HG02610 (cell line): ENCODE data around the gene CDC5L.

Experiments
- ATAC-seq: cut with Tn5 transposase; IDR thresholded peaks from one replicate; pipeline ENCODE4 v1.9.1; 2021; ENCODE audit warnings: mild to moderate bottlenecking, moderate library complexity; ENCODE audit not compliant: unreplicated experiment

CDC5L gene

GRCh38 chr6:44373051-44373450 is 14.5 kb upstream of the CDC5L start:
- ATAC-seq = no peak

- no peak for ATAC-seq
These were observed 13.7 kb upstream of the CDC5L start for GRCh38 chr6:44373787-44374186.

GRCh38 chr6:44375071-44375470 is 12.4 kb upstream of the CDC5L start:
- no peak for ATAC-seq

GRCh38 chr6:44377484-44377883 is 10.0 kb upstream of the CDC5L start:
- no peak for ATAC-seq

DNA sequence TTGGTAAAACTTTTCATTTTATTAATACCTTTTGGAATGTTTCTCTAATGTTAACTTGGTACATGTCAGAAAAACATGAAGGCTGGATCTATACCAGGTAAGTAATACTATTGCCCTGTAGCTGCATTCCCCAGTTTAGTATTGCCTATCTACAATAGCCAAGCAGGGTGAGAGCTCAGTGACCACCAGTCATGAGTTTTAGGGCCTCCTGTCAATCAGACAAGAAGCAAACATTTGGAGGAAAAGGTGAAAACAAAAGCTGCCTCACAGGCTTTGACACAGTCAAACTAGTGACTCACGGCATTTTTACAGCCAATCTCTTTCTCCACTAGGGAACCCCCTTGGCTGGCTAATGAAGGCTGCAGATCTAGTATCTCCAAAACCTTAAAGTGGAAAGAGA is 9.5 kb upstream of the CDC5L start:
- no peak for ATAC-seq

DNA sequence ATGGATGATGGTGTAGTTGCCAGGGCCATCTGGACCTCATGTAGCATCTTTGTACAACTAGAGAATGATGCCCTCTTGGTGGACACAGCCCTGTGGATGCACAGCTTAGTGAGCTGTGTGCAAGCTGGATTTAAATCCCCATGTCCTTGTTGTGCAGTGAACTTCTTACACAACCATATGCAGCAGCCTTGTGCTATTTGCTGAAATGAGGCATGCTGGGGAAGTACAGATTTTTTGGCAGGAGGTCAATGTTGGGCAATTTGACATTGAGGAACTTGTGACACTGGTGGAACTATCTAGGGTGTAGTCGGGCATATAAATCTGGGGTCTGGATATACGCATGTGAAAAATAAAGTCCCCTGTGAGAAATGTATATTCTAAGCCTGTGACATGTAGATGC is 5.8 kb upstream of the CDC5L start:
- no peak for ATAC-seq

- ATAC-seq = no peak
These were observed 1.1 kb upstream of the CDC5L start for GRCh38 chr6:44386364-44386928.

DNA sequence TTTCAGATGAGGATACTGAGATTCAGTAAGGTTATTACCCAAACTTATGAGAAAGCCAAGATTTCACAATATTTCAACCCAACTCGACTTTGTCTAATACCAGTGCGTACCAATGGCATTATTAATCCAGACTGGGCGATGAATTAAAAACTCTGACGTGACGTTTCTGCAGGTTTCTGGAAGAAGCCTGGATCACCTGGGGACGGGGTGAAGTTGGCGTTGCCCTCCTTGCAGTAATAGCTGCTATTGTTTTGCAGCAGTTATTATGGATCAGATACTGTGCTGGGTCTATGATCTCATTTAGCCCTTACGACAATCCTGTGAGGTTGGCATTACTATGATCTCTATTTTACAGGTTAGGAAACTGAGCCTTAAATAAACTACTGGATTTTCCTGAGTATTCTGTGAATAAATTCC is 569 bp upstream of the CDC5L start:
- no peak for ATAC-seq

DNA sequence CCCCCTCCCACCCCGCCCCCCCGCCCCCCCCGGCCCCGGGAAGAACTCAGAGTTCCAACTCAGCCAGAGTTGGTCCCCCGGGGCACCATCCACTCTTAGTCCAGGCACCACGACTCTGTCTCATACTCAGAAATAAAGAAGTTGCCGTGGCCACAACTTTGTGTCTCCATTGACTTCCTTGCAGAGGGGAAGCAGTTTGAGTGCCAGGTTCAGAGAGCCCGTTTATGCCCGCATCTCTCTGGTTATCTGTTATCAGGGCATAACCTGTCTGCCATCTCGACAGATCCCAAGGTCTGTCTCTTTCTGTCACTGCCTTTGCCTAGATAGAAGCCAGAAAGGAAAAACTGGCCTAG is 605 bp downstream of the CDC5L start:
- ATAC-seq = no peak

- ATAC-seq = no peak
These were observed 1.4 kb downstream of the CDC5L start for GRCh38 chr6:44388887-44389286.

GRCh38 chr6:44390158-44390683 is 2.7 kb downstream of the CDC5L start:
- ATAC-seq = no peak

GRCh38 chr6:44395501-44395900 is 8.0 kb downstream of the CDC5L start:
- ATAC-seq = no peak

DNA sequence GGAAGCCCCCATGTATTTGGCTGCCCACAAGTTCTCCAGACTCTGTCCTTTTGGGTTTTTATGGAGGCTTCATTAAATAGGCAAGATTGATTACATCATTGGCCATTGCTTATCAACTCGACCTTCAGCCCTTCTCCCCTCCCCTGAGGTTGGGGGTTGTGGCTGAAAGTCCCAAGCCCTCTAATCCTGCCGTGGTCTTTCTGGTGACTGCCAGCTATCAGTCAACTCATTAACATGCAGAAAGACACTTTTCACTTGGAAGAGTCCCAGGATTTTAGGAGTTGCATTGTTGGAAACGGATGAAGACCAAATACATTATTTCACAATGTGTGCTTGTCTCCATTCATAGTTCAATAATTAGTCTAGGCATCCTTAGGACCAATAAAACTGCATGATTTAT is 9.5 kb downstream of the CDC5L start:
- ATAC-seq = no peak

- no peak for ATAC-seq
These were observed 10.1 kb downstream of the CDC5L start for GRCh38 chr6:44397424-44398164.

DNA sequence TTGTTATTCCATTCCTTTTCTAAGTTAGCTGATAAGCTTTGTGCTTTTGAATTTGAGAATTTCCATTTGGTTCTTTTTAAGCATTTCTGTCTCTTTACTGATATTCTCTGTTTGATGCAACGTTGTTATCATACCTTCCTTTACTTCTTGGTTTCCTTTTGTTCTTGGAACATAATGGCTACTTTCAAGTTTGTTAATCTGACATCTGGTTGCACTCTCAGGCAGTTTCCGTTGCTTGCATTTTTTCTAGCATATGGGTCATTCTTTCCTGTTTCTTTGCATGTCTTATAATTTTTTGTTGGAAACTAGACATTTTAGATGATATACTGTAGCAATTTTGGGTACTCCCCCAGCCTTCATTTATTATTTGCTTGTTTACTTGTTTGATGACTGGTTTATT is 12.5 kb downstream of the CDC5L start:
- no peak for ATAC-seq

DNA sequence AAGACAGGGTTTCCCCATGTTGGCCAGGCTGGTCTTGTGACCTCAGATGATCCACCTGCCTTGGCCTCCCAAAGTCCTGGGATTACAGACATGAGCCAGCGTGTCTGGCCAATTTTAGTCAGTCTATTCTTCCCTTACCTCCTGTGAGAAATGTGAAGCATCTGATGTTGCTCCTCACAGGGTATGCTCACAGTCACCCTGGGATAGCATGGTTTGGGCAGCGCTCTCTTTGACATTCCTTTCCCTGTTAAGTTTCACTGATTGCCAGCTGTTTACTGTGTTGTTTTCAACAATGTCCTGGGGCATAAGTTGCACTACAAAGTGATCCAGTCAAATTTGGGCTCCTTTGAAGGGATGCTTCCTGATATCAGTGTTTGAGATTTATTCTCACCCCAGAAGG is 13.1 kb downstream of the CDC5L start:
- ATAC-seq = no peak

DNA sequence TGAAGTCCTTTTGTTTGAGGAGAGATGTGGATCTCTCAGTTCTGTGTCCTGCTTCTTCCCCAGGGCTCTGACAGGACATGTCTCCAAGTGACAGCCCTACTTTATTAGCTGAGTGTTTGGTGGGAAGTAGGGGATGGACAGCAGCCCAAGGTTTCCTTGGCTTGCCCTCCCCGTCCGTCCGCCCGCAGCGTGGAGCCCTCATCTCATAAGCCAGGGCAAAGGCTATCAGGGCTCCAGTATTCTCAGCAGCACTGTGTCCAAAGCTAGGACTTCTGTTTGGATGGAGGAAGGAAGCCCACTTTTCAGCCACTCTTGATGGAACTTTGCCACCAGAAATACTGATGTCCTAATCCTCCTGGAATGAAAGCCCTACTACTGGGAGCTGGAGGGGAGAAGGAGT is 13.6 kb downstream of the CDC5L start:
- no peak for ATAC-seq

- ATAC-seq = no peak
These were observed 16.7 kb downstream of the CDC5L start for GRCh38 chr6:44404022-44404714.

DNA sequence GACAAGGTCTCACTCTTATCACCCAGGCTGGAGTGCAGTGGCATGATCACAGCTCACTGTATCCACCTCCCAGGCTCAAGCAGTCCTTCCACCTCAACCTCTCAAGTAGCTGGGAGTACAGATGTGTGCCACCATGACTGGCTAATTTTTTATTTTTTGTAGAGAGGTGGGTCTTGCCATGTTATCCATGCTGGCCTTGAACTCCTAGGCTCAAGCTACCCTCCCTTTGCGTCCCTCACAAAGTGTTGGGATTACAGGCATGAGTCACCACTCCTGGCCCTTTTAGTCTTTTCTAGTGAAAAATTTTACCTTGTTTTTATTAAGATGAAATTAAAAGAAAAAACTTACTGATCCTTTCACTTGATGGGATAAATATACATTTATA is 17.2 kb downstream of the CDC5L start:
- no peak for ATAC-seq

DNA sequence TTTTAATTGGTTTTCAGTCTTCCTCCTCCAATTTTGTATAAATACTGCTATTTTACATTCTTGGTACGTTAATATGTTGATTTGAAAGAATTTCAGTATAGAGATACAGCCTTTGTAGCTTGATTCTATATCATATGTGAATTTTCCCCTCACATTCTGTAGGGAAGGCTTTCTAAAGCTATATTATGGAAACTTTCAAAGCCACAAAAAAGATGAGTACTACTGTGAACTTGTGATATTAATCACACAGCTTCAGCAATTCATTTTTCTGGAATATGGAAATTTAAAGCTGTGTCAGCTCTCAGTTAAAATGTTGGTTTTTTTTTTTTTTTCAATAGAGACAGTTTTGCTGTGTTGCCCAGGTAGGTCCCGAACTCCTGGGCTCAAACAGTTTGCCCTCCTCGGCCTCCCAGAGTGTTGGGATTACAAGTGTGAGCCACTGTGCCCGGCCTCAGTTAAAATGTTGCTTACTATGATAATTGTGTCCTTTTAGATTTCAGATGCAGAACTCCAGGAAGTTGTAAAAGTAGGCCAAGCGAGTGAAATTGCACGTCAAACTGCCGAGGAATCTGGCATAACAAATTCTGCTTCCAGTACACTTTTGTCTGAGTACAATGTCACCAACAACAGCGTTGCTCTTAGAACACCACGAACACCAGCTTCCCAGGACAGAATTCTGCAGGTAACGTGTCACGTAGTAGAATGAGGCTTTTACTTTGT is 20.6 kb downstream of the CDC5L start:
- ATAC-seq = no peak

DNA sequence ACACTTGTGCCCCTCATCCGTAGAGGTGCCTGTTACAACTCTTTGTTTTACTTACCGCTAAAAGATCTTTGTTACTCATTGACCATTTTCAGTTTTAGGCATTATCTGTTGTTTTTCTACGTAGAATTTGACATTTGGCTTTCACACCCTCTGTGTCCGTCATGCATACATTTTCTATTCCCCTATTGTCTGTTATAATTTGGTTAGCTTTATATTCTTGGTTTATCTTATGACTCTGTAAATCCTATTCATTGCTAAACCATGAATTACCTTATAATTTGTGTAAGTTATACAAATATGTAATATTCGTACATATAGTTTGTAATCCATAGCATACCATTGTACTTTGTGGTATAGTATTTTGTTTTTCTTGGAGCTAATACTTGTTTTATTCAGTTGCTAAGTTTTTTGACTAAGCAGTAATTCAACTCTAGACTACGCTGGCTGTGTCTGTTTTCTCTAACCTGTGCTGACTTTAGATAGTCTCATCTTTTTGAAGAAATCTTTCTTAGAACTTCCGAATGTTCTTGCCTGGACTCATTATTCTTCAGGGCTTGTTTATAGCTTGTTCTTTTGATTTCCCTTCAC is 21.8 kb downstream of the CDC5L start:
- ATAC-seq = no peak
